ENCODE results near the gene SLC16A8.

- TF ChIP-seq POLR2AphosphoS5 (IDR thresholded peaks at IDR 0.05), result no peak
- no peak for TF ChIP-seq EP300 (IDR thresholded peaks at IDR 0.05)
- no peak for TF ChIP-seq CTCF (IDR thresholded peaks at IDR 0.05)
- no peak for TF ChIP-seq POLR2A (IDR thresholded peaks at IDR 0.05; ENCODE audit: low read depth)
These were observed 27.2 kb upstream of the SLC16A8 start for GRCh38 chr22:38110863-38111852.

Measured in esophagus muscularis mucosa (tissue), 4 donors.